ENCODE results near the gene TTYH1. TPM values are rescaled to one million over a fixed set of nuclear protein-coding genes. Genes with fewer than 3 reads are reported as not detected.

TTYH1 gene
- total and polyA plus RNA-seq, 2 of the 8 experiments (the other 6 are each of a cell fraction or from before 2014, with no cell fraction given) = 26.7 to 46.5 TPM

DNA sequence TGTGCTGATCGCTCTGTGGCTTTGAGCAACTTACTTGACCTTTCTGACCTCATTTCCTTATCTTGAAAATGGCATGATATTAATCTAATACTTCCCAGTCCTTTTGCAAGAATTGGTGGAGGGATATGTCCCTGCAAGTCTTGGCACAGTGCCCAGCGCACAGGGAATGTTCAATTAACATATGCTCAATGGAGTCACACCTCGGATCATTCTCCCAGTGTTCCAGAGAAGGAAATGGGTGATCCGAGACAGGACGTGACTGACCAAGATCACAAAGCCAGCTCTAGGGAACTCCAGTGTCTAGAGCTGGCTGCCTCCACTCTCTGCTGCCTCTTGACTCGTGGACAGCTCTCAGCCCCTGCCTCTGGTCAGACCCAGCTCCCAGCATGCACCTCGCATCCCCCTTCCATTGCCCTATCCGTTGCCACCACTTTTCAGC is 54.3 kb downstream of the TTYH1 start (continued):
- TF ChIP-seq MAFK (IDR thresholded peaks at IDR 0.05; ENCODE audit: low read depth, low read length) (no peak), ZNF274 (IDR thresholded peaks at IDR 0.05; ENCODE audit: borderline replicate concordance, extremely low read depth, low read length) (no peak), CHD2 (IDR thresholded peaks at IDR 0.05; ENCODE audit: low read length) (no peak), CBX5 (IDR thresholded peaks at IDR 0.05; ENCODE audit: low read depth, low read length) (no peak)
- TF ChIP-seq, protein P1, sequence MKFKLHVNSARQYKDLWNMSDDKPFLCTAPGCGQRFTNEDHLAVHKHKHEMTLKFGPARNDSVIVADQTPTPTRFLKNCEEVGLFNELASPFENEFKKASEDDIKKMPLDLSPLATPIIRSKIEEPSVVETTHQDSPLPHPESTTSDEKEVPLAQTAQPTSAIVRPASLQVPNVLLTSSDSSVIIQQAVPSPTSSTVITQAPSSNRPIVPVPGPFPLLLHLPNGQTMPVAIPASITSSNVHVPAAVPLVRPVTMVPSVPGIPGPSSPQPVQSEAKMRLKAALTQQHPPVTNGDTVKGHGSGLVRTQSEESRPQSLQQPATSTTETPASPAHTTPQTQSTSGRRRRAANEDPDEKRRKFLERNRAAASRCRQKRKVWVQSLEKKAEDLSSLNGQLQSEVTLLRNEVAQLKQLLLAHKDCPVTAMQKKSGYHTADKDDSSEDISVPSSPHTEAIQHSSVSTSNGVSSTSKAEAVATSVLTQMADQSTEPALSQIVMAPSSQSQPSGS (IDR thresholded peaks at IDR 0.05; ENCODE audit: low read length) = no peak

All from H1 (cell line).